Right ventricle myocardium superior (tissue), 1 donor: Measurements from ENCODE around the gene CST1. TPM values are rescaled to one million over a fixed set of nuclear protein-coding genes. Genes with fewer than 3 reads are reported as not detected.
"Not testable (repeated sequence)": the region's sequence is repeated elsewhere in the genome, so short reads cannot be mapped to it uniquely, and the experiment has no call there.

ENCODE experiments used
- ATAC-seq: fragments of 200-7000 bp; cut with Tn5 transposase; one replicate; pipeline ENCODE4 v1.9.1; 2020; ENCODE audit warnings: mild to moderate bottlenecking; ENCODE audit not compliant: poor library complexity
- DNase-seq: peaks from one replicate; pipeline ENCODE4 v3.0.0-alpha.2; 2020
- intact Hi-C: fragments of 100-400 bp; cut with DNase I; formaldehyde crosslinking; loops from one replicate; pipeline ENCODE4 v1.11.2; 2022
- total RNA-seq: library from RNA; stranded (reverse); fragmentation: NEBNext Ultra II Directional; extraction: Animal tissue kit (Norgen Biotek cat#: 25700); gene quantifications from one replicate; pipeline ENCODE4 v1.2.1, GENCODE V29; 2021
- donor health status: DM: no; HTN: yes; CAD: no; lungs with severe emphysema.

The CST1 gene
- total RNA-seq, 1 donor from 2014 or later, result not detected

DNA sequence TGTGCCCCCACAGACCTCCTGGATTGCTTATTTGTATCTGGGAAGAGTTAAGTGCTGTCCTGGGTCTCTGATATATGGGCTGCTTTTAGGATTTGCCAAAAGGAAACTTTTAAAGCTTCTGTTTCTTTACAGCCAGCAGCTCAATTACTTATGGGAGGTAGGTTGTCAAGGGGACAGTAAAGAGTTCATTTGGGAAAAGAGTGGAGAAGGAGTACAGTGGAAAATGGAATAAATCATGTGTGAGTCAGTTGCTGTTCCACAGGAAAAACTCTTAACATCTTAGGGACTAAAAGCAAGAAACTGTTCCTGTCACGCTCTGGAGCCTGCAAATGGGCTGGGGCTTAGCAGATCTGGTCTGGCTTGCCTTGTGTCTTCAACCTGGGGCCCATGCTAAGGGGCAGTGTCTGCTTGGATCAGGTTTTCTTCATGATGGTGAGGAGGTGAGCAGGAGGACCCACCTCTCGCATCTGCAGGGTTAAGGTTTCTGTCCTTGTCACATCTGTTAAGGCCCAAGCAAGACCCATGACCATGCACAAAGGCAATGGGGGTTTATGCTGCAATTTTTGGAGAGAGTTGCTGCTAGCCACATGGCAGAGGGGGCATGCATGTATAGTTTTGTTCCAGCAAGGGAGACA is 8.7 kb upstream of the CST1 start:
- ATAC-seq (no peak), DNase-seq (no peak)
- intact Hi-C loops, result no loop called here

GRCh38 chr20:23756792-23757191 is 6.1 kb upstream of the CST1 start:
- intact Hi-C loops, ATAC-seq, DNase-seq: not testable (repeated sequence)

- DNase-seq, result not testable (repeated sequence)
- peak; percentile 55 for ATAC-seq
These were observed 4.4 kb upstream of the CST1 start for GRCh38 chr20:23755131-23755611.

GRCh38 chr20:23754731-23755130 is 4.0 kb upstream of the CST1 start:
- DNase-seq (no peak), ATAC-seq (no peak)
- intact Hi-C loops, result no loop called here

More at GRCh38 chr20:23755131-23755611, 4.4 kb upstream of the CST1 start:
- intact Hi-C loops, result not testable (repeated sequence)

- DNase-seq, result no peak
- ATAC-seq, result no peak
- intact Hi-C loops, result no loop called here
These were observed 2.9 kb upstream of the CST1 start for GRCh38 chr20:23753589-23753988.

DNA sequence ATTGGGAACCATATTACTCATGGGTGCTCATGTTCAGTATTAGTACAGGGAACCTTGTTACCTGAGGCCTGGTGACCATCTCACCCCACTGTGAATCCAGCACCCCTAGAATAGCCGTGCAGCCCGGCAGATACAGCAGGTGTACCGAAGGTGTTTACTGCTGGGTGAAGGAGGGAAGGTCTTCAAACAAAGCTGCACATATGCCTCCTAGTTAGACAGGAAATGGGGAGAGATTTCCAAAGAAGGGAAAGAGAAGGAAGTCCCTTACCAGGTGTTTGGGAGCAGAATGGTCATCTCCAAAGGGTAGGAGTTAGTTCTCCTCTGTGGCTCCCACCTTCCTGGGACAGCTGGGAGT is 2.4 kb upstream of the CST1 start:
- ATAC-seq, result no peak
- no peak for DNase-seq
- intact Hi-C loops, result no loop called here

DNA sequence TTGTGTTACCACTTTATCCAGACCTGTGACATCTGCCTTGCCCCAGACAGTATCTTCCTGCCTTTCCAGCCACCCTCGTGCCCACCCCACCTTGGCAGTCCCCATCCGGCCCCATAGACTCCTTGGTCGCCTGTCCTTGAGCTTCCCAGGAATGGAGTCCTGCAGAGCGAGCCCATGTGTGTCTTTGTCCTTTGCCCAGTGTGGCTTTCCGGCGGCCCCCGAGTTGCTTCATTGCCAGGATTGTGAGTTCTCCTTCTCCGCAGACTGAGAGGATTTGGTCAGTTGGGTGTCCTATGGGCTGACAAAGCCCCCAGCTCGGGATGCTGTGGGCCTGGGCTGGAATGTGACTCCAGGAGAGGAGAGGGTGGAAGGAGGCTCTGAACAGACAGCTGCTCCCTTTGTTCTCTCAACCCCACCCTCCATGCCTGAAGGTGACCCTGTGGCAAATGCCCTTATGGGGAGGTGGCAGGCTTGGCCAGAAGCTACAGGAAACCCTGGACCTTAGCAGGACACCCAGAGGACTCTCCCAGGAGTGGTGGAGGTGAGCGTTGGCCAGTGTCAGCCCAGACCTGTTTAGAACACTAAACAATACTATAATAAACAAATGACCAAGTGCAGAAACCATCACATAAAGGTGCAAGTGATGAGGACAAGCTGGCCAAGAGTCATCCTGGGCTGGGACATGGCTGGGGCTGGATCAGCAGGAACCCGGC is 1.9 kb upstream of the CST1 start:
- intact Hi-C loops, result no loop called here
- no peak for DNase-seq

GRCh38 chr20:23752019-23752418 is 1.3 kb upstream of the CST1 start:
- no peak for DNase-seq
- ATAC-seq, result no peak
- intact Hi-C loops, result no loop called here

More for the DNA sequence above, 1.9 kb upstream of the CST1 start:
- no peak for ATAC-seq

- DNase-seq (no peak), ATAC-seq (no peak)
- intact Hi-C loops, result no loop called here
These were observed 989 bp downstream of the CST1 start for GRCh38 chr20:23749746-23750145.

DNA sequence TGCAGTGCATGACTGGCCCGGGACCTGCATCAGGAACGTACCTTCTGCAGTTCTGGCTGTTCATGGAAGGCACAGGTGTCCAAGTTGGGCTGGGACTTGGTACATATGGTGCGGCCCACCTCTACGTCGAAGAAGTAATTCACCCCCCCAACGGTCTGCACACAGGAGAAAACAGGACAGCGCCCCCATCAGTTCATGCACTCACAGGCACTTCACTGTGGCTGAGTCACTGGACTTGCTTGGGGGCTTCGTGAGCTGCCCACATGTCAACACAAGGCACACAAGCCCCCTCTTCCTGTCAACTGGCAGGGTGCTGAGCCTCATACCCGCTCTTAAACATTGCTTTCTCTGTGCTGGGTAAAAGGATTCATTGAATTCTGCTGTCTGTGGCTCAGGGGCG is 1.8 kb downstream of the CST1 start:
- DNase-seq, intact Hi-C loops, ATAC-seq: not testable (repeated sequence)

DNA sequence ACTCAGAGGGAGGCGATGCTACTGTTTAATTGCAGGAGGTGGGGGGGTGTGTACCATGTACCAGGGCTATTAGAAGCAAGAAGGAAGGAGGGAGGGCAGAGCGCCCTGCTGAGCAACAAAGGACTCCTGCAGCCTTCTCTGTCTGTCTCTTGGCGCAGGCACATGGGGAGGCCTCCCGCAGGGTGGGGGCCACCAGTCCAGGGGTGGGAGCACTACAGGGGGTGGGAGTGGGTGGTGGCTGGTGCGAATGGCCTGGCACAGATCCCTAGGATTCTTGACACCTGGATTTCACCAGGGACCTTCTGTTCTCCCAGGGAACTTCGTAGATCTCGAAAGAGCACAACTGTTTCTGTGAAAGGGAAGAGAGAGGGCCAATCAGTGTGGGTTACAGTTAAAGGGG is 3.2 kb downstream of the CST1 start:
- intact Hi-C loops, DNase-seq: not testable (repeated sequence)

GRCh38 chr20:23747092-23747491 is 3.6 kb downstream of the CST1 start:
- intact Hi-C loops, ATAC-seq, DNase-seq: not testable (repeated sequence)

More for the DNA sequence above, 3.2 kb downstream of the CST1 start:
- not testable (repeated sequence) for ATAC-seq

DNA sequence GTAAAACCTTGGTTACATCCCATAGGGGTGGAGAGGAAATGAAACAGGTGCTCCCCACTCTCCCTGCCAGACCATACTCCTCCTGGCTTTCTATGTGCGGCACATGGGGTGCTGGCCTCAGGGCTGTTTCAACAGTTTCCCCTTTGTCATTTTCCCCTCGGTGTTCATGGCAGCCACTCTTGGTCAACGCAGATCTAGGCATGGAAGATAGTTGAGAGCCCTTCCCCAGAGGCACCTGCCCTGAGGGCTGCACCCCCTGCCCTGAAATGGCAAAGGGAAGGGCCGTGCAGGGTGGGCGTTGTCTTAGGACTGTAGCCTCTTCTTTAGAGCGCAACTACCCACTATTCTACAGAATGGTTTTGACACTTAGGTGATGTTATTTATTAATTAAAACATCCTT is 4.4 kb downstream of the CST1 start:
- no peak for ATAC-seq
- intact Hi-C loops, result no loop called here

DNA sequence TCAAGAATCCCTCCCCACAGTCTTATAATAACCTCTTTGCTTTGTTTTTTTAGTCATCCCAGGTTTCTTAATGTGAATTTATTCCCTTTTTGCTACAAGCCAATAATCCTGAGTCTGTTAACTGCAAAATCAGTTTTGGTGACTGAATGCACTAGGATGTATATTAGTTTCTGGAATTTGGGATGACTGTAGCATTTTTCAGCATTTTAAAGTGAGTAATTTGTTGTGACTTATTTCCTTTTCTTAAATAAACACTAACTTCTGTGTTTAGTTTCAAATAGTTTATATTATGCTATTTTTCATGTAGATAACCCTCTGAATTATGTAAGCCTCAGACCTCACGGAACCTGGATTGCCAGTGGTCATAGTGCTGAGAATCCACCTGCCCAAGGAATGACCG is 5.5 kb downstream of the CST1 start:
- DNase-seq (no peak), ATAC-seq (no peak)
- intact Hi-C loops, result no loop called here

More for the DNA sequence above, 4.4 kb downstream of the CST1 start:
- DNase-seq, result no peak

GRCh38 chr20:23744817-23745216 is 5.9 kb downstream of the CST1 start:
- no peak for DNase-seq

DNA sequence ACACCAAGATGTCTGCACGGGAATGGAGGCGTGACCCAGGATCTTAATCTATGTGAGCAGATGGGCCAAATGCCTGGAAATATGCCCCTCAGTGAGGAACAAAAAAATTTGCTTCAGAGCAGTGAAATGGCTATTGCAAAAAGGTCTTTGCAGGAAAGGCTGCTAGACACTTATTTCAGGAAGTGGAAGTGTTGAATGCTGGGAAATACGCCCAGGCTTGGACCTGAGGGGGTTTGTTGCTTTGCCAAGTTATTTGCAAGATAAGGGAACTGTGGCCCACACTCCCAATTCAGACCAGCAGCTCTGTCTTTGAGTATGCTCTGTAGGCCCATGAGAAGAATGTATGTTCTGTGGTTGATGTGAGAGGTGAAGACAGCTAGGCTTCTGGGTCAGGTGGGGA is 15.3 kb downstream of the CST1 start:
- ATAC-seq, intact Hi-C loops, DNase-seq: not testable (repeated sequence)

More at GRCh38 chr20:23744817-23745216, 5.9 kb downstream of the CST1 start:
- intact Hi-C loops, result no loop called here
- ATAC-seq, result no peak

- DNase-seq, intact Hi-C loops, ATAC-seq: not testable (repeated sequence)
These were observed 15.8 kb downstream of the CST1 start for GRCh38 chr20:23734949-23735348.

DNA sequence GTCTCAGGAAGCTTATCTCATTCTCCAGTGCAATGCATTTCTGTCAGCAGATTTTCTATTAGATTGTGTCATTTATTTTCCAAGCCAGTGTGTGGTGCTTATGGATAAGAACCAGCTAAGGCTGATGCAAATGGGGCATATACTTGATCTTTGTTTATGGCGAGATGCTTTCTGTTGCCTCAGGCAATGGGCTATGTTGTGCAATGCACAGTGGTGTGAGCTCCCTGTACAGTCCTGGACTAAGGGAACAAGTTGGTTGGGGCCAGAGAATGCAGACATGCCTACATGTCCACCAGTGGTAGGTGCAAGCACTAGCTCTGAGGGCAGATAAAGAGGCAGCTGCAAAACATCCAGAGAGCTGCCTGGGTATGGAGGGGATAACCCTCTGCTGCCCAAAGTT is 16.3 kb downstream of the CST1 start:
- ATAC-seq, DNase-seq, intact Hi-C loops: not testable (repeated sequence)

DNA sequence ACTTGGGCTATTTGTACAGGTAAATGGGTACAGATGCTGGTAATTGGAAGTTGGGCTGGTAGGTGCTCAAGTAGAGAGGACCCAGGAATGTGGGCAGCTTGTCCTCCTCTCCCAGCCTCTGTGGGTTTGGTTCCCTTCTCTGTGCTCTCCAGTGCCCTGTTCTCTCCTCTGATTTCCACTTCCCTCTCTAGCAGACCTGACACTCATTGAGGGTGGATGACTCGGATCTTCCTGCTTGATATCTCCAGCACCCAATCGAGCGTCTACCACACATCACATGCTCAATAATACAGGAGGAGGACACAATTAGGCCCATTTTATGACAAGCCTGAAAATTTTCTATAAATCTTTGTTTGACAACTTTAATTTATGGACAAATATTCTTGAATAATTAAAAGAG is 23.7 kb downstream of the CST1 start:
- ATAC-seq, result no peak
- no peak for DNase-seq
- intact Hi-C loops, result no loop called here

- ATAC-seq, result no peak
These were observed 25.6 kb downstream of the CST1 start for GRCh38 chr20:23725102-23725501.

More at GRCh38 chr20:23725102-23725501, 25.6 kb downstream of the CST1 start:
- no peak for DNase-seq
- intact Hi-C loops, result no loop called here
